SK-N-SH (cell line): Measurements from ENCODE around the gene SAXO1. TPM values are rescaled to one million over a fixed set of nuclear protein-coding genes. Genes with fewer than 3 reads are reported as not detected.

Source experiments
- CTCF ChIA-PET: fragments of 300-600, 350-600 bp; formaldehyde crosslinking; extraction: SDS; loops from one replicate; lab custom pipeline; 2021; lab: Yijun Ruan, JAX
- POLR2A ChIA-PET: fragments of 350-600 bp; sonication (Branson Sonifier 250); formaldehyde crosslinking; extraction: SDS; loops from one replicate; lab custom pipeline; 2020; ENCODE audit warnings: antibody characterized with exemption, inconsistent platforms; lab: Yijun Ruan, JAX
- DNase-seq: peaks from one replicate; pipeline ENCODE4 v3.0.0; 2012
- H2AFZ ChIP-seq: fragments of 200-600 bp; sonication (generic); 2 replicates; pipeline ENCODE4 v1.8.1; 2016; ENCODE audit warnings: antibody characterized with exemption, mild to moderate bottlenecking, low read depth
- H3F3A ChIP-seq: fragments of 200-600 bp; sonication (generic); replicated peaks from 2 replicates; pipeline ENCODE3; 2016; ENCODE audit warnings: antibody characterized with exemption, mild to moderate bottlenecking; ENCODE audit not compliant: insufficient read depth
- H3K27ac ChIP-seq, 2 experiments: fragments of 200-500 bp in 1 of 2; fragments of 200-600 bp in 1 of 2; sonication (Bioruptor generic) in 1 of 2; sonication (generic), shearing (Covaris generic) in 1 of 2; 2 replicates each; pipeline versions ENCODE4 v1.5.1 to v1.6.1; 2014 to 2016; ENCODE audit warnings: low read depth in 2 of 2, inconsistent platforms in 1 of 2, low read length in 1 of 2, mild to moderate bottlenecking in 1 of 2, mixed read lengths in 1 of 2
- H3K27me3 ChIP-seq: fragments of 200-600 bp; sonication (generic), shearing (Covaris generic); 2 replicates; pipeline ENCODE4 v1.6.1; 2016; ENCODE audit warnings: mixed run types; ENCODE audit not compliant: insufficient read depth
- H3K36me3 ChIP-seq, 2 experiments: fragments of 200-500 bp in 1 of 2; fragments of 200-600 bp in 1 of 2; sonication (Bioruptor generic) in 1 of 2; sonication (generic) in 1 of 2; replicated peaks in 1 of 2; 2 replicates each; pipeline versions ENCODE3 to v1.5.1; 2014 to 2016; ENCODE audit warnings: low read length in 1 of 2, mild to moderate bottlenecking in 1 of 2; ENCODE audit not compliant: insufficient read depth in 2 of 2, control insufficient read depth in 1 of 2
- H3K4me1 ChIP-seq, 2 experiments: fragments of 200-500 bp in 1 of 2; fragments of 200-600 bp in 1 of 2; sonication (Bioruptor generic) in 1 of 2; sonication (generic), shearing (Covaris generic) in 1 of 2; 2 replicates each; pipeline versions ENCODE4 v1.5.1 to v1.6.1; 2014 to 2016; ENCODE audit warnings: low read depth in 1 of 2, low read length in 1 of 2, mixed run types in 1 of 2; ENCODE audit not compliant: insufficient read depth in 2 of 2, control insufficient read depth in 1 of 2
- H3K4me2 ChIP-seq: fragments of 200-600 bp; sonication (generic), shearing (Covaris generic); 2 replicates; pipeline ENCODE4 v1.6.1; 2017; ENCODE audit warnings: mixed run types
- H3K4me3 ChIP-seq, 2 experiments: fragments of 200-500 bp in 1 of 2; fragments of 200-600 bp in 1 of 2; sonication (Bioruptor generic) in 1 of 2; sonication (generic), shearing (Covaris generic) in 1 of 2; 2 replicates each; pipeline versions ENCODE4 v1.5.1 to v1.8.1; 2014 to 2016; ENCODE audit warnings: low read depth in 2 of 2, inconsistent platforms in 1 of 2, low read length in 1 of 2, mild to moderate bottlenecking in 1 of 2, mixed read lengths in 1 of 2, moderate library complexity in 1 of 2
- H3K79me2 ChIP-seq: fragments of 200-600 bp; sonication (generic); 2 replicates; pipeline ENCODE4 v1.8.1; 2017; ENCODE audit warnings: mild to moderate bottlenecking; ENCODE audit not compliant: insufficient read depth
- H3K9ac ChIP-seq: fragments of 200-600 bp; sonication (generic); 2 replicates; pipeline ENCODE4 v1.6.1; 2017; ENCODE audit warnings: mixed run types
- H3K9me2 ChIP-seq: fragments of 200-600 bp; sonication (generic); 2 replicates; pipeline ENCODE4 v1.6.1; 2017; ENCODE audit warnings: mixed run types
- H3K9me3 ChIP-seq: fragments of 200-600 bp; sonication (generic); 2 replicates; pipeline ENCODE4 v1.6.1; 2017; ENCODE audit warnings: mixed run types, mild to moderate bottlenecking, moderate library complexity
- H4K20me1 ChIP-seq: fragments of 200-600 bp; sonication (generic); 2 replicates; pipeline ENCODE4 v1.6.1; 2017; ENCODE audit warnings: mild to moderate bottlenecking, mixed run types; ENCODE audit not compliant: insufficient read depth
- EP300 ChIP-seq, 2 experiments: IDR thresholded peaks; 2 replicates each; pipeline versions ENCODE4 v1.4.0 to v1.6.1; 2012; ENCODE audit warnings: borderline replicate concordance in 1 of 2, low read depth in 1 of 2, low read length in 1 of 2
- FOSL2 ChIP-seq: IDR thresholded peaks from 2 replicates; pipeline ENCODE4 v1.4.0; 2012; ENCODE audit warnings: low read depth, mild to moderate bottlenecking, moderate library complexity, borderline replicate concordance
- GATA2 ChIP-seq: sonication (generic); formaldehyde crosslinking; IDR thresholded peaks from 2 replicates; pipeline ENCODE4 v1.5.0; 2020; ENCODE audit warnings: mild to moderate bottlenecking, missing genetic modification reagents
- MXI1 ChIP-seq: IDR thresholded peaks from 2 replicates; pipeline ENCODE4 v1.6.1; 2012; ENCODE audit warnings: mild to moderate bottlenecking, low read depth, low read length, improper control_type of control experiment
- NFIC ChIP-seq: IDR thresholded peaks from 2 replicates; pipeline ENCODE4 v1.4.0; 2012; ENCODE audit warnings: borderline replicate concordance
- NRF1 ChIP-seq: IDR thresholded peaks from 2 replicates; pipeline ENCODE4 v1.6.1; 2012; ENCODE audit warnings: low read depth, mild to moderate bottlenecking, low read length
- RAD21 ChIP-seq: IDR thresholded peaks from 2 replicates; pipeline ENCODE4 v1.6.1; 2012; ENCODE audit warnings: mild to moderate bottlenecking, low read length
- RFX5 ChIP-seq: IDR thresholded peaks from 2 replicates; pipeline ENCODE4 v1.6.1; 2012; ENCODE audit warnings: mild to moderate bottlenecking, improper control_type of control experiment, low read length
- TCF12 ChIP-seq: IDR thresholded peaks from 2 replicates; pipeline ENCODE4 v1.4.0; 2012
- TEAD4 ChIP-seq: IDR thresholded peaks from 2 replicates; pipeline ENCODE4 v1.4.0; 2012; ENCODE audit warnings: mild to moderate bottlenecking, borderline replicate concordance; ENCODE audit not compliant: insufficient read depth
- WGBS: methylation state at CpG from one replicate; pipeline ENCODE4 v1.1.6; 2017; ENCODE audit warnings: low lambda C conversion rate; 5-methylcytosine and 5-hydroxymethylcytosine counted together
- polyA plus RNA-seq, 3 experiments: library from polyadenylated mRNA; depleted of rRNA; stranded (reverse); fragments of >200 nt; gene quantifications; 2 replicates each; pipeline ENCODE4 v1.2.3, GENCODE V29; 2012
- TF ChIP-seq, protein P1 (sequence below): IDR thresholded peaks from 2 replicates; pipeline ENCODE4 v1.4.0; 2012; ENCODE audit warnings: low read depth
- TF ChIP-seq, protein P2 (sequence below): IDR thresholded peaks from 2 replicates; pipeline ENCODE4 v1.4.0; 2012; ENCODE audit warnings: low read depth, borderline replicate concordance
- TF ChIP-seq, protein P3 (sequence below): IDR thresholded peaks from 2 replicates; pipeline ENCODE4; 2012
- TF ChIP-seq, protein P4 (sequence below): fragments of 150-350 bp; IDR thresholded peaks from 2 replicates; pipeline ENCODE4 v1.6.1; 2016; ENCODE audit warnings: mild to moderate bottlenecking, low read depth, low read length
- TF ChIP-seq, protein P5 (sequence below): IDR thresholded peaks from 2 replicates; pipeline ENCODE4 v1.4.0; 2012; ENCODE audit warnings: low read depth, borderline replicate concordance

The SAXO1 gene
- polyA plus RNA-seq, 1 of the 3 experiments (the other 2 are of a cell fraction): 0.03 TPM

DNA sequence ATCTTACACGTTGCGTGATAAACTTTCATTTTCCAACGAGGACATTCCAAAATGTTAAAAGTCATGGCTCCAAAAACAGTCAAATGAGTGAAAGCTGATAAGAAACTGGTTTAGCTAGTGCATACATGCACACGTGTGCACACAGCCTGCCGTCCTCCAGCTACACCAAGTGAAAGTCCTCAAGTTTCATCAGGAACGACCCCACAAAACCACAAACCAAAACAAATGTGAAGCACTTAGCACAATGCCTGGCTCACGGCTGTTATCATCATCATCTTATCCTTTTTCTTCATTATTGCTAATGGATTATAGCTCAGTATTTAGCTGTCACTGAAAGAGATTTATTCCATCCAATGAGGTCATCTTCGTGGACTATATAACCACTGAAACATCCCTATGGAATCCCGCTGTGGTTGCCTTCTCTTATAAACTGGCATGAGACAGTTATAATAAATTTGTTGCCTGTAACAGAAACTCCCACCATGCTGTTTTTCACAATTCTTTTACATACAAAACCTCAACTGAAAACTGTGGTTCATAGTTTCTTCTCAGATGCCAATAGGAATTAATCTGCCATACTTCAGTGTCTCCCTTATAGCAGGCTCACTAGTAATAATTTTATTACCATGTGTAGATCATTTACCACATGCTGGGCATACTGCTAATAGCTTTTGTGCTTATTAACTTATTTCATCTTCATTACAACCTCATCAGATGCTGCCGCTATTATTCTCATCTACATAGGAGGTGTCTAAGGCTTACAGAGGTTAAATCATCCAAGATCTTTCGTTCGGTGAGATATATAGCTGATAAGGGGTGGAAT is 56.1 kb downstream of the SAXO1 start (continued):
- TF ChIP-seq, protein P1, sequence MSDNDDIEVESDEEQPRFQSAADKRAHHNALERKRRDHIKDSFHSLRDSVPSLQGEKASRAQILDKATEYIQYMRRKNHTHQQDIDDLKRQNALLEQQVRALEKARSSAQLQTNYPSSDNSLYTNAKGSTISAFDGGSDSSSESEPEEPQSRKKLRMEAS: peak; percentile 78

DNA sequence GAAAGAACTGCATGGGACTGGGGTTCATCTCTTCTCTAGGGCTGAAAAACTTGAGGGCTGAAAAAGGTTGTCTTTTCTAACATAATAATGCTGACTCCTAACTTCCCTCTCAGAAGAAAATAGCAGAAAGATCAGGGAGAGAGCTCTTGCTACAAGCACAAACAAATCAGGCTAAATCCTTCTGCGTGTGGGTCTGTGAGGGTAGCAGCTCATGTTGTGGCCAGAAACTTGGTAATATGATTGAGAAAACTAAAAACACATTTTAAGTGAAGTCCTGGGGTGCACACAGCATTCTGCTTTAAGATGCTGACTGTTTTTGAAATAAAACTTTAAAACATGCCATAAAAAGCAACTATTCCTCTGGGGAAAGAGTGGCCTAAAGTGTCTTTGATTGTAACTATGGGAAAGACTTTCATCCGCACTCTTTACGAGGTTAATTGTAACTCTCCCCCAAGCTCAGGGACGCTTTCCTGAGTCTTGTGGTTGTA is 56.7 kb downstream of the SAXO1 start:
- DNase-seq: no peak
- H3K27me3 ChIP-seq: no peaks in the 10 kb centered on the region
- peaks cover 6% of the 10 kb centered on the region for H3F3A ChIP-seq
- peaks cover 4 to 6% of the 10 kb centered on the region in 2 experiments; a peak in 3 of 4 replicates for H3K4me1 ChIP-seq
- no peaks in the 10 kb centered on the region for H4K20me1 ChIP-seq
- no peaks in the 10 kb centered on the region for H3K9me3 ChIP-seq
- TF ChIP-seq NRF1: no peak
- TF ChIP-seq, protein P2, sequence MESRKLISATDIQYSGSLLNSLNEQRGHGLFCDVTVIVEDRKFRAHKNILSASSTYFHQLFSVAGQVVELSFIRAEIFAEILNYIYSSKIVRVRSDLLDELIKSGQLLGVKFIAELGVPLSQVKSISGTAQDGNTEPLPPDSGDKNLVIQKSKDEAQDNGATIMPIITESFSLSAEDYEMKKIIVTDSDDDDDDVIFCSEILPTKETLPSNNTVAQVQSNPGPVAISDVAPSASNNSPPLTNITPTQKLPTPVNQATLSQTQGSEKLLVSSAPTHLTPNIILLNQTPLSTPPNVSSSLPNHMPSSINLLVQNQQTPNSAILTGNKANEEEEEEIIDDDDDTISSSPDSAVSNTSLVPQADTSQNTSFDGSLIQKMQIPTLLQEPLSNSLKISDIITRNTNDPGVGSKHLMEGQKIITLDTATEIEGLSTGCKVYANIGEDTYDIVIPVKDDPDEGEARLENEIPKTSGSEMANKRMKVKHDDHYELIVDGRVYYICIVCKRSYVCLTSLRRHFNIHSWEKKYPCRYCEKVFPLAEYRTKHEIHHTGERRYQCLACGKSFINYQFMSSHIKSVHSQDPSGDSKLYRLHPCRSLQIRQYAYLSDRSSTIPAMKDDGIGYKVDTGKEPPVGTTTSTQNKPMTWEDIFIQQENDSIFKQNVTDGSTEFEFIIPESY: no peak
- TF ChIP-seq EP300 (IDR thresholded peaks at IDR 0.05; ENCODE audit: borderline replicate concordance in 1 of 2, low read depth in 1 of 2, low read length in 1 of 2): no peak
- TF ChIP-seq TEAD4: no peak
- TF ChIP-seq, protein P3, sequence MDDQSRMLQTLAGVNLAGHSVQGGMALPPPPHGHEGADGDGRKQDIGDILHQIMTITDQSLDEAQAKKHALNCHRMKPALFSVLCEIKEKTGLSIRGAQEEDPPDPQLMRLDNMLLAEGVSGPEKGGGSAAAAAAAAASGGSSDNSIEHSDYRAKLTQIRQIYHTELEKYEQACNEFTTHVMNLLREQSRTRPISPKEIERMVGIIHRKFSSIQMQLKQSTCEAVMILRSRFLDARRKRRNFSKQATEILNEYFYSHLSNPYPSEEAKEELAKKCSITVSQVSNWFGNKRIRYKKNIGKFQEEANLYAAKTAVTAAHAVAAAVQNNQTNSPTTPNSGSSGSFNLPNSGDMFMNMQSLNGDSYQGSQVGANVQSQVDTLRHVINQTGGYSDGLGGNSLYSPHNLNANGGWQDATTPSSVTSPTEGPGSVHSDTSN: no peak
- no peak for TF ChIP-seq GATA2 (CRISPR knock-in tag)
- POLR2A ChIA-PET: no interaction called here
- H3K9me2 ChIP-seq: no peaks in the 10 kb centered on the region
- H3K36me3 ChIP-seq: no peaks in the 10 kb centered on the region
- H3K9ac ChIP-seq: no peak overlapping the region
- 81% methylated on average over 4 of the region's 4 CpGs for WGBS
- H3K27ac ChIP-seq: no peak overlapping the region
- no peak overlapping the region for H3K4me3 ChIP-seq
- no peak overlapping the region for H2AFZ ChIP-seq
- H3K4me2 ChIP-seq: peak overlapping the region; percentile 53; the same call in 1 of the 2 replicates
- CTCF ChIA-PET: interaction anchor here (0.6 kb wide), 1 partner anchor 61 kb away, joined by 3 read pairs; no protein-coding TSS in a partner anchor
- H3K79me2 ChIP-seq: no peaks in the 10 kb centered on the region

DNA sequence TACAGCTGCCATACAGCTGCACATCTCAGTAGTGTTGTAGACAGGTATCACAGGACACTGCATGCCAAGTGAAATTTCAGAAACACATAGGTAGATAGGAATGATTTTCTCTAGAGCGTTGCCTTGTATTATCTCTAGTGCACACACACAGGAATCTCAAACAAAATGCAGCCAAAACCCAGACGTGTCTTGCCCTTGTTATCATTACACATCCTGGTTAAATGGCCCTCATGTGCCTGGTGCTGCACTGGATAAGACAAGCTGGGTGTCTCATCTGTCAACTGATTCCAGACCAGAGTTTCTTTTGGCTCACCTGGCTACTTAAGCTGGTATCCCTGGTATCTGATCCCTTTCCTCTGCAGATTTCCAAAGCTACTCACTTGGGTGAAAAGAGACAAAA is 59.7 kb downstream of the SAXO1 start:
- Histone ChIP-seq H3K9me2 (no peaks in the 10 kb centered on the region), H3K9me3 (no peaks in the 10 kb centered on the region), H3K4me2 (no peak overlapping the region), H4K20me1 (no peaks in the 10 kb centered on the region), H3F3A (peaks cover 6% of the 10 kb centered on the region), H3K27ac (no peak overlapping the region), H3K79me2 (no peaks in the 10 kb centered on the region), H3K27me3 (no peaks in the 10 kb centered on the region), H3K36me3 (no peaks in the 10 kb centered on the region), H3K4me3 (no peak overlapping the region), H2AFZ (no peak overlapping the region), H3K4me1 (peaks cover 4 to 6% of the 10 kb centered on the region in 2 experiments; a peak in 3 of 4 replicates), H3K9ac (no peak overlapping the region)
- TF ChIP-seq, protein P3: no peak
- no peak for TF ChIP-seq GATA2 (CRISPR knock-in tag)
- TF ChIP-seq RFX5: no peak
- no peak for TF ChIP-seq NFIC
- TF ChIP-seq MXI1: no peak
- TF ChIP-seq, protein P1: no peak
- no peak for TF ChIP-seq FOSL2
- TF ChIP-seq, protein P4, sequence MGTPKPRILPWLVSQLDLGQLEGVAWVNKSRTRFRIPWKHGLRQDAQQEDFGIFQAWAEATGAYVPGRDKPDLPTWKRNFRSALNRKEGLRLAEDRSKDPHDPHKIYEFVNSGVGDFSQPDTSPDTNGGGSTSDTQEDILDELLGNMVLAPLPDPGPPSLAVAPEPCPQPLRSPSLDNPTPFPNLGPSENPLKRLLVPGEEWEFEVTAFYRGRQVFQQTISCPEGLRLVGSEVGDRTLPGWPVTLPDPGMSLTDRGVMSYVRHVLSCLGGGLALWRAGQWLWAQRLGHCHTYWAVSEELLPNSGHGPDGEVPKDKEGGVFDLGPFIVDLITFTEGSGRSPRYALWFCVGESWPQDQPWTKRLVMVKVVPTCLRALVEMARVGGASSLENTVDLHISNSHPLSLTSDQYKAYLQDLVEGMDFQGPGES: no peak
- no peak for TF ChIP-seq RAD21
- TF ChIP-seq, protein P5, sequence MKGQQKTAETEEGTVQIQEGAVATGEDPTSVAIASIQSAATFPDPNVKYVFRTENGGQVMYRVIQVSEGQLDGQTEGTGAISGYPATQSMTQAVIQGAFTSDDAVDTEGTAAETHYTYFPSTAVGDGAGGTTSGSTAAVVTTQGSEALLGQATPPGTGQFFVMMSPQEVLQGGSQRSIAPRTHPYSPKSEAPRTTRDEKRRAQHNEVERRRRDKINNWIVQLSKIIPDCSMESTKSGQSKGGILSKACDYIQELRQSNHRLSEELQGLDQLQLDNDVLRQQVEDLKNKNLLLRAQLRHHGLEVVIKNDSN: no peak
- no peak for TF ChIP-seq TCF12
- CTCF ChIA-PET: interaction anchor here (1.3 kb wide), 1 partner anchor 55 kb away, joined by 4 read pairs; no protein-coding TSS in a partner anchor
- WGBS: 49% methylated on average over 2 of the region's 2 CpGs
- POLR2A ChIA-PET: no interaction called here
- no peak for DNase-seq
